GM23248 (cell line): ENCODE results near the gene RAP2B.
"Not testable (repeated sequence)": the region's sequence is repeated elsewhere in the genome, so short reads cannot be mapped to it uniquely, and the experiment has no call there.

Source experiments
- EZH2 ChIP-seq: fragments of 200-600 bp; sonication (generic); IDR thresholded peaks from 2 replicates; pipeline ENCODE4 v1.6.1; 2018; ENCODE audit warnings: antibody characterized with exemption, mild to moderate bottlenecking; ENCODE audit not compliant: insufficient read depth, poor library complexity, severe bottlenecking
- EZH2phosphoT487 ChIP-seq: fragments of 200-600 bp; sonication (generic); IDR thresholded peaks from 2 replicates; pipeline ENCODE4 v1.6.1; 2018; ENCODE audit warnings: antibody characterized with exemption, moderate library complexity, mild to moderate bottlenecking, low read depth; ENCODE audit not compliant: insufficient read depth

DNA sequence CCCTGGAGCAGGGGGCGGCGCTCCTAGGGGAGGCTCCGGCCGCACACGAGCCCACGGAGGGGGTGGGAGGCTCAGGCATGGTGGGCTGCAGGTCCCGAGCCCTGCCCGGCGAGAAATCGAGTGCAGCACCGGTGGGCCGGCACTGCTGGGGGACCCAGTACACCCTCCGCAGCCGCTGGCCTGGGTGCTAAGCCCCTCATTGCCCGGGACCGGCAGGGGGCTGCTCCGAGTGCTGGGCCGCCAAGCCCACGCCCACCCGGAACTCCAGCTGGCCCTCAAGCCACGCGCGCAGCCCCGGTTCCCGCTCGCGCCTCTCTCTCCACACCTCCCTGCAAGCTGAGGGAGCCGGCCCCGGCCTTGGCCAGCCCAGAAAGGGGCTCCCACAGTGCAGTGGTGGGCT is 6.2 kb upstream of the RAP2B start:
- TF ChIP-seq EZH2phosphoT487, EZH2: not testable (repeated sequence)
